GM19438 (cell line): ENCODE results near the gene SKOR1.

ENCODE experiments used
- ATAC-seq: cut with Tn5 transposase; IDR thresholded peaks from one replicate; pipeline ENCODE4 v1.9.1; 2021; ENCODE audit warnings: low read depth; ENCODE audit not compliant: unreplicated experiment

The SKOR1 gene

DNA sequence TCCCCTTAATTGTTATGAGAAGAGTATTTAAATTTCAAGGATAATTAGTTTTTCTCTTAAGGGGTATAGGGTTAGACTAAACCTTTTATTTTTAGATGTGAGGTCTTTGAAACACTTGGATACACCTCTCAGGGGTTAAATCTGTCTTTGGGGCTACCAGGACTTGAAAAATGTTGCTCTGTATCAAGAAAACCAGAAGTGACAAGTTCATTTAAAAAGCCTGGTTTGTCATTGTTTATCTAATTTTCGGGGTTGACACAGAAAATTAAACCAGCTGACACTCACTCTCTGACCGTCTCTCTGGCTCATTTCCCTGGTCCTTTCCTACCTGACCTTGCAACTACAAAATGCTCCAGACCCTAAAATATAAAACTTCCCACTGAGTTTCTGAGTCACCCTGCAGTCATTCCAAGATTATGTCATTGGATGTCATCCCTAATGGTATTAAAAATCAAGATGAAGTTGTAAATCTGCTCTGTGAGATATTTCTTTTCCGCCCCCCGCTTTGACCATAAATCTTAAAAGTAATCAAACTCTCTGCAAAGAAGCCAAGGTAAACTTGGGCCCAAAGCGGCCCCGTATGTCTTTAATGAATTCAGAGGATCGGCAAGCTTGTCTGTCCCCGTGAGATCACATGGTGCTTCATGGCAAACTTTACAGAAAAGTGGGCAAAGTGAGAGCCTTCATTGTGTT lies 32.9 kb upstream of the SKOR1 start:
- ATAC-seq: no peak

DNA sequence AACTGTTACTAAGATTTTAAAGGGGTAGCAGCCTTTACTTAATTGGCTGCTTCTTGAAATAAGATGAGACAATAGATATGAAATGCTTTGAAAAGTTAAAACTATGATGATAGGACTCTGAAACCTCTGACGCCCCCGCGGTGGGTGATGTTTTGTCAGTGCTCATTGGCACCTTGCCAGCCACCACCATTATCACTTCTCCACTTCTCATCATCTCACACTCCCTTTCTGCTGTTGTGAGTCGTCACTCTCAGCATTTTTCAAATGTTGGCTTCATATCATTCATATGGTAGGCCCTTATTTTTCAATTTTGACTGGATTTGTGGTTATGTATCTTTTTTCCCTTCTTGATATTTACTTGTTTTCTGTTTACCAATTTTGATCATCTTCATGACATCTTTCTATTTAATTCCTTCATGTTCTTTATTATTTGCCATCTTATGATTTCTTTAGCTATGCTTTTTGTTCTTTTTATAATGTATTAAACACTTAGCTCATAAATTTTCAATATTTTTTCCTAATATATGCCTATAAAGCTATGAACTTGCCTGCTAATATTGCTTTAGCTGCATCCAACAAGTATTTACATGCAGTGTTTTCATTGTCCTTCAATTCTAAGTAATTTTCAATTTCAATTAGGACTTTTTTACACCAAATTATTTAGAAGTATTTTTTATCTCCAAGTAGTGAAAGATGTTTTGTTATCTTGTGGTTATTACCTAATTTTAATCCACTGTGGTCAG lies 30.3 kb upstream of the SKOR1 start:
- no peak for ATAC-seq

DNA sequence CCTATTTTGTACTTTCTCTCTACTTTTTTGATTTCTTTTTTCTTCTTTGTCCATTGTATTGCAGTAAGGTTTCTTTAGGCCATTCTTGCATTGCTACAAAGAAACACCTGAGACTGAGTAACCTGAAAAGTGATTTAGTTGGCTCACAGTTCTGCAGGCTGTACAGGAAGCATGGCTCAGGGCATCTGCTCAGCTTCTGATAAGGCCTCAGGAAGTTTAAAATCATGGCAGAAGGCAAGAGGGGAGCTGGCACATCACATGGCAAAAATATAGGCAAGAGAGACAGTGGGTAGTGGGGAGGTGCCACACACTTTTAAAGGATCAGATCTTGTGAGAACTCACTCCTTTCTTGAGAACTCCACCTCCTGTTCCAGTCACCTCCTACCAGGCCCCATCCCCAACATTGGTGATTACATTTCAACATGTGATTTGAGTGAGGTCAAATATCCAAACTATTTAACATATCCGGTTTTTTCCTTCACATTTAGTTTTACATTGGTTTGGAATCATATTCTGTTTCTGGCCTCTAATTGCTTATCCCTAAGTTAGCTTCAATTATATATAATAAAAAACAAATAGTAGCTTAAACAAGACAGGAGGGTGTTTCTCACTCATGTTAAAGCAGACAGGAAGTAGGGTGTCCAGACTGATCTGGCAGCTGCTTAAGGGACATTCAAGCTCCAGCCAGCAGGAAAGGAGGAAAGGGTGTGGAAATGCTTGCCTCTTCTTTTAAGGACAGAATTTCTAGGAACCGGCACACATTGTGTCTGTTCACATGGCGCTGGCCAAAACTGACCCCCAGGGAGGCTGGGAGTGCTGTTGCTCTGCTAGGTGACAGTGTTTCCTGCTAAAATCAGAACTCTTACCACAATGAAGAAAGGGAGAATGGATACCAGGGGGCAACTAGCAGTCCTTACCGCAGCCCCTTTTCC lies 28.8 kb upstream of the SKOR1 start:
- no peak for ATAC-seq

DNA sequence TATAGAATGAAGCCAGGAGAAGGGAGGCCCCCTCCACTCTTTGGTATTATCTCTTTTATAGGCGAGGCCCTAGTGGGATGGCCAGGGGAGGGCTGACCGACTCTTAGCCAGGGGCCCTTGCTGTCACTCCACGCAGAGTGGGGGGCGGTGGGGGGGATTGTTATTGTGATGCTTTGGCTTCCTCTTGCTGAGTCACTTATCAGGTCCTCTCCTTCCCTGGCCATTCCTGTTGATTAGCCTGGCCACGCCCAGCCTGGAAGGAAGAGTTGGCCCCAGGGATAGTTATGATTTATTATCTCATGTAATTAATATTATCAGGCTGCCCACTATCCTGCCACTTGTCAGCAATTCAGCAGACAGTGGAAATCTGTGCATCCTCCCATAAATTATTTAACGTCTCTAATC lies 25.5 kb upstream of the SKOR1 start:
- no peak for ATAC-seq

DNA sequence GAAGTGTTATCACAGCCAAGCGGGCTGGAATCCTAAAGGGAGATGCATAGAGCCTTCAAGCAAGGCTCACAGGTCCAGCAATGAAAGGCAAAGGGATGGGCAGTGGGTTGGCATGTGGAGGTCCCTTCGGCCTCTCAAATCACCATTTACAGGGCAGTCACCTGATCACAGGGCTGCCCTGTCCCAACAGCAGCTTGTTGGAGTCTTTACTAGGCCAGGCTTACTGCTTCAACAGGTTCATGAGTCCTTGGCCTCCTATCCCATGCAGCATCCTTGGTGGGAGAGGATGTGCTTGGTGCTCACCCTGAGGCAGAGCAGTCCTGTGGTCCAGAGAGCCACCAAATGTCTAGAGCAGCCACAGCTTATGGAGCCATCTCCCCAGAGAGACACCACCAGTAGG lies 24.2 kb upstream of the SKOR1 start:
- ATAC-seq: no peak

DNA sequence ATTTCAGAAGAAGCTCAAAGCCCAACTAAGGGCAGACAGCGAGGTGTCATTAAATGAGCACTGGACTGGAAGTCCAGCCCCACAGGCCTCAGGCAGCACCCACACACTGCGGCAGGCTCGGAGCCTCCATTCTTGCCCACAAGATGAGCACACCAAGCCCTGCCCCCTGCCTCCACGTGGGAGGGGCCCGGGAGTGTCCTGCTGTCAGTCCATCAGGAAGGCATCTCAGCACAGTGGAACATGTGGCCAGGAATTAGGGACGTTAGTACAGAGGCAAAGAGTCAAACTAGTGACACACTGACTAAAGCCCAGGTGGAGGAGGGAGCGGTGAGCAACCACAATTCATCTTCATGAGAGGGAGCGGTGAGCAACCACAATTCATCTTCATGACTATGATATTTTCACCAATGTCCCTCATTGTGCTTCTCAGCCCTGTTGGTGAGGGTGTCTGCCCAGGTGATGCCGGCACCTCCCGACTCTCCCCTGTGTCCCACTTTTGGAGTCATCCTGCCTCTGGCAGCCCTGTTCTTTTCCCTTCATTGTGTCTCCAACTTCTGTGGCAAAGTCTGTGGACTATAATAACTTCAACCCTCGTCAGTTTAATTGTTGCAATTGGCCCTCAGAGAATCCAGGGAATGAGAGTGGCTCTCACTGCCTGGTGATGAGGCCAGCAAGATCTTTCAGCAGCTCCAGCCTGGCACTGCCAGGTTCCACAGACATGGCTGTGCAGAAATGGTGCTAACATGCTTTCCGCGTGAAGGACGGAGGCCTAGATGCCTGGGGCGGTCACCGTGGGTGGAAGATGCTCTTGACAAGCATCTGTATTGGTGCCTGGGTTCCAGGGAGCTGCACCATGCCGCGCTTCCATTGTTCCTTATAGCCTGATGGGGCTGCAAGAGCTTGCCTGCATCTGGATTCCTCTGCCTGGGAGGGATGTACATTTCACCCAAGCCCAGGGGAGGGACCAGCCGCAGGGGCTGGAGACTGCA lies 23.1 kb upstream of the SKOR1 start:
- no peak for ATAC-seq

DNA sequence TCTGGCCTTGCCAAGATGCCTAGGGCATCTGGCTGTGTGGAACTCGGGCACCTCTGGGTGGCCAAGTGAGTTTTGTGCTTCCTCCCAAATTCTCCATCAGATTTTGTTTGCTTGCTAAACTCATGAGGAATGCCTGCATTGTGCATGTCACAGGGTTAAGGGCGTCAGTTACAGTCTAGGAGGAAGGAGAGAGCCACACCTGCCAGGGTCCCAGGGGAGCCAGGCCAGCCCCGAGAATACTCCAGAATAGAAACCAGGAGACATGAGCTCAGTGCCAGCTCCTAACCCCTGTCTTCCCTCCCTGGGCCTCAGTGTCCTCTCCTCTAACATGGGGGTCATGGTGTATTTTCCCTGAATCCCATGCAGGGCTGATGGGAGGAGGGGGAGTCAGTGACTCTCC lies 22.0 kb upstream of the SKOR1 start:
- no peak for ATAC-seq

DNA sequence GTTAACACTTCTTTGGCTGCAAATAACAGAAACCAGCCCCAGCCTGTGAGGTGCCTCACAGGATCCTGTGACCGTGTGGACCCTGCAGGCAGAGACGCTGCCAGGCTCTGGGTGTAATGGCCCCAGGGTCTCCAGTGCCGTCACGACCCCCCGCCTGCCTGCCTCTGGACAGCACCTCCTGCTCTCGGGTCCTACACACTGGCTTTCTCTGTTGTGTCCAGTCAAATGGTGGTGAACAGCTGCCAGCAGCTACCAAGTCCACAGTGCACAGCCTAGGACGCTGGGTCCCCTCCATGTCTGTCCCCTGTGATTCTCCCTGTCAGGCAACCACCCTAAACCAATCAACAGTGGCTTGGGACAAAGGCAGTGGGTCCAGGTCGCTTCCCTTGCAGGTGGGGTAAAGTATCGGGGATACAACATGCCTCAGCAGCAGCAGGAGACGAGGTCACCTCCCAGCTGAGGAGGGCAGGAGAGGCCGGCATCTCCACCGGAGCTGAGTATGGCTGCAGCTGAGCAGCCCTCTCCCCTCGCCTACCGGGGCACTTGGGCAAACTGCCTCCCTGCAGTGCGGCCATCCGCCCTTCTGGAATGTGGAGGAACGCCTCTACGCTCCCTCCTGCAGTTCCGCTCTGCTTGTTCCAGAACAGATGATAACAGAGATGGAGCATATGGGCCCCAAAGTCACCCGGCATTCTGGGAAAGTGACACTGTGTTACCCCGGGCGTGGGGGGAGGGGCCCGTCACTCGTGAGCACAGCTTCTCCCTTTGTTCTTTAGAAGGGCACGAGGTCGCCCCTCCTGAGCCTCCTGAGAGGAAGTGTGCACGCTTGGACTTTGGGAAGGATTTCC lies 21.1 kb upstream of the SKOR1 start:
- ATAC-seq: no peak

DNA sequence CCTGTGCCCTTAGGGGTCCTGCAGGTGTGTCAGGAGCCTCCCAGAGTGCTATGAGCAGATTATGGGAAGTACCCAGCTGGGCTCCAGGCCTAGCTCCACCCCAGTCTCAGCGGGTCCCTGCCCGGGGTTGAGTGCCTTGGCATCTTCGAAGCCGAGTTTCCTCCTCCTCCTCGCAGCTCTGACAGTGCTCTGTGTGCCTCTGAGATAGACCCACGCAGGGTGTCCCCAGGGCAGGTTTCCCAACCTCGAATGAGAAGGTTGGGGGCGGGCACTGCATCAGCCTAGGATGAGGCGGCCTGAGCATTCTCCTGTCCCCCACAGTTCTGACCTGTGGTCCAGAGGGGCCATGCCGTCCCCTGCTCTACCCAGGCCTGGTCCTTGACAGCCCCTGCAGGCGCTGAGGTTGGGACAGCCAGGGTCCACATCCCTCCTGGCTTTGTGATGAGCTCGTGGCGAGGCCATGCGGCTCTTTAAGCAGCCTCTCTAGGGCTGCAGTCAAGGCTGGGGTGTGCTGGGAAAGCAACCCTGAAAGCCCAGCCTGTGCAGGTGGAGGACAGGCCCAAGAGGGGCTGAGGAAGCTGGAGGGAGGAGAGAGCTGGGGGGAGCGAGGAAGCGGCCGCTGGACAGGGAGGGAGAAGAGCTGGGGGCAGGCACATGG lies 20.2 kb upstream of the SKOR1 start:
- ATAC-seq: no peak

DNA sequence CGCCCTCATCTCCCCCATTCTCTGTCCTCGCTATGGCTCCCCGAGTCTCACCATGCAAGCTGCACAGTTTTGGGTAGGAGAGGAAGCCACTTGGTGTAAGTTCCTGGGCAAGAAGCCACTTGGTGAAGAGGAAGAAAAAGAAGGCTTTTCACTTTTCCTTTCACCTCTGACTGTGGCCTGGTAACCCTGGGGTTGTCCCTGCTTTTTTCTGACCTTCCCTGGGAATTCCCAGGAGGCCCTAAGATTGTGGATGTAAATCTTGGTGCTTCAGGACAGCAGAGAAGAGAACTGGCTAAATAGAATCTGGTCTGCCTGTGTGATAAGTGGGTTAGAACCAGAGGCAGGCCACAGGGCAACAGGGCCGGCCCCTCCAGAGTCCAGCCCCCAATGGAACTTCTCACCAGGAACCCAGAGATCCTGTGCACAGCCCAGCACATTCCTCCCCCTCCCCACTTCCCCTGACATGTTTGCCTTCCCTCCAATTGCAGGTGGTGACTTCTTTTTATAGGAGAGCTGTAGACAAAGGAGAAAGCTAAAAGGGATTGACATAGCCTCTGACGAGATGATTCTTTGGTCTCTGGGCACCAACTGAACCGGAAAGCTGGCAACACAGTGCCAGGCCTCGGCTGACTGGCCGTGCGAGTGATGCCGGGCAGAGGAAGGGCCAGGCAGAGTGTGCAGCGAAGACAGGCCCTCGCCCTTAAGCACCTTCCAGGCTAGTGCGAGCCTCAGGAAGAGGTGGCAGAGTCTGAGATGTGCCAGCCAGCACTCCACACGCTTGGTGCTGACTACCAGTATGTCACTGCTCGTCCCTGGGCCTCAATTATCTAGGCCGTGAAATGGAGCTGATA lies 19.4 kb upstream of the SKOR1 start:
- ATAC-seq: no peak

DNA sequence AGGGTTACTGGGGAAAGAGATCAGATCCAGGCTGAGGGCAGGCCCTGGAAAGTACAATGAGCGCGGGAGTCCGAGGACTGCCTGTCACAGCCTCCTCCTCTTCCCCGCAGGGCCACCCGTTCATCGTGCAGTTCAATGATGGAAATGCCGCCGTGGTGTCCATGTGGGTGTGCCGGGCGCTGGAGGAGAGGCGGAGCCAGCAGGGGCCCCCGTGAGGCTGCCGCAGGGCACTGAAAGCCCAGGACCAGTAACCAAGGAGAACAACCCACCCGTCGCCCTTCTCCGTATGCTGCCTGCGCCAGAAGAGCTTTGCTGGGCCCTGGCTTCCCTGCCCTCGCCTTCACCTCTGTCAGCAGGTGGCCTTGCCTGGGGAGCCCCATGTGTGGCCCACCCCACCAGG lies 18.8 kb upstream of the SKOR1 start:
- ATAC-seq: no peak

DNA sequence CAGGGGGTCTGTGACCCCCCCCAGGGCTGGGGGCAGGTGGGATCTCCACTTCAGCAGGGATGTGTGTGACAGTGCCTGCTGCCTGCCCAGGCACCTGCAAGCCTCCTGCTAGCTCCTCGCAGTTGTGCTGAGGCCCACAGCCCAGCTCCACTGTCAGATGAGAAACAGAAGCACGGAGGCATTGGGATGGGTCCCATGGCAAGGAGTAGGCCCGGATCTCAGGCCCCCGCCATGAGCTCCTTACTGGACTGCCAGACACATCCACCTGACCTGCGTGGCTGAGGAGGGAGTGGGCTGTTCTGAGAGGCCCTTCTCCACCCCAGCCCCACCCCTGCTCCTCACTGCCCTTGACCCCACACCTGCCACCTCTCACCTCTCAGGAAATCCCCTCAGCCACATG lies 18.2 kb upstream of the SKOR1 start:
- no peak for ATAC-seq

DNA sequence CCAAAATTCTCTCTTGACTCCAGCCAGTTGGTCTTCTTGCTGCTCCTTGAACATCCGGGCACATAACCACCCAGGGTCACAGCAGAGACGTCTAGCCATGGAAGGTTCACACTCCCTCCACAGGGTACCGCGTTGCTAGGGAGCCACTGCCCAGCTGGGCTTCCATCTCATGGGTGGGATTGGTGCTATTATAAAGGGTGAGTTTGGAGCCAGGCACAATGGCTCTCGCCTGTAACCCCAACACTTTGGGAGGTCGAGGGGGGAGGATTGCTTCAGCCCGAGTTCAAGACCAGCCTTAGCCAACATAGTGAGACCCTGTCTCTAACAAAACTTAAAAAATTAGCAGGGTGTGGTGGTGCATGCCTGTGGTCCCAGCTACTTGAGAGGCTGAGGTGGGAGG lies 17.5 kb upstream of the SKOR1 start:
- ATAC-seq: no peak

DNA sequence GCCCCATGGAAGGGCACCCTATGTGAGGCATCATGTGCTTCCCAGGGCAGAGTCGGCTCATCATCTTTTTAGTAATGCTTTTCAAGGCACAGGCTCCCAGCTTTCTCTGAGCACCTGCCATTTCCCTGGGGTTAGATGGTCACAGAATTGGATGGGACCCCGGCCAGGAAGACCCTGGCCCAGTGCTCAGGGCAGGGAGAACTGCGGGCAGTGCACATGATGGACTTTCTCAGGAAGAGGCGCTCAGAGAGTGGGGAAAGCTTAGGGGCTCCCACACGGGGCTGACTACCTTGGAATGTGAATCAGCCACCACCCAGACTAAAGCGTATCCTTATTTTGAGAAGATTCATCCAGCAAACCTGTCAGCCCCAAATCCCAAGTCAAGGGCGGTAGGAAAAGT lies 16.5 kb upstream of the SKOR1 start:
- ATAC-seq: no peak

DNA sequence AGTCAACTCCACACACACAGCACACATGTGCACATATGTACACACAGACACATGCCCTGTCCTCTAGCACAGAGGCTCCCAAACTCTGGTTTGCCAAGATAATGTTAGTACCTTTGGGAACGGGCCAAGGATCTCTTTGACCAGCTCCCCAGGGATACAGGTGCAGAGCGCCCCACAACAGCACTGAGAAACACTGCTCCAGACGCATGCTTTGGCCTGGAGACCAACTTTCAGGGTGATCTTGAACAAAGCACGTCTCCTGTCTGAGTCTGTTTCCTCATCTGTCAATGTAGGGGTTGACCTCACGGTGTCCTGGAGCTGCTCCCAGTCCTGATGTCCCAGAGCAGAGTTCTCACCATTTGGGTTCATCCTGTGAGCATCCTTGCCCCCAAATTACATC lies 15.9 kb upstream of the SKOR1 start:
- ATAC-seq: no peak

DNA sequence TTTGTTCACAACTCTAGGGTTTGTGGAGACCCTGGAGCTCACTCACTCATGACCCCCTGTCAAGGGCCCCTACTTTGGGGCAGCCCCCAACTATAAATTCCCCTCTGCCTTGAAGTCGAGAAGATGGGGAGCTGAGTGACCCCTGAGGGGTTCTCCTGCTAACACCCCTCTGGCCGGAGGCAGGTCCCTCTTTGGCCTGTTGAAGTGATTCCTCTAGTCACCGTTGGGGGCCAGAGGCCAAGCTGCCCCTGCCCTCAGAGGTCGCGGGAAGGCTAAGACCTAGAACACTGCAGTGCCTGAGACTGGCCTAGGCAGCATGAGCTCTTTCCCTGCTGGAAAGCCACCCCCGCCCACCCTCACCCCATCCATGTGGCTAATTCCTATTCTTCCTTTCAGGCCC lies 15.4 kb upstream of the SKOR1 start:
- ATAC-seq: no peak

DNA sequence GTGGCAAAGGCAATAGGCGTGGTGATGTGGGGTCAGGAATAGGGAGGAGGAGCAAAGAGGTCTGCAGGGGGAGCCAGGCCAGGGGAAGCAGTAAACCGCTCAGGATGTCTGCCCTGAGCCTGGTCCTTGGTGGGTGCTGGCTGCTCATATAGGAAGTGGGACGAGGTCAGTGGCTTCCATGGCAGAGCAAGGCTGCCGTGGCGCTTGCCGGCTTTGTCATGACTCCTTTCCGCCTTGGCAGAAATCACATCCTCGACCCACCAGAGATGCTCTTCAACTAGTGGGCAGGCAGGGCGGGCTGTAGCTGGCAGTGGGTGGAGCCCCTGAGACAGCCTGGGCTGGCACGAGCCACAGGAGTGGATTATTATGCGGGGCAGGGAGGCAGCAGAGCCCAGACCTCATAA lies 13.1 kb upstream of the SKOR1 start:
- no peak for ATAC-seq

DNA sequence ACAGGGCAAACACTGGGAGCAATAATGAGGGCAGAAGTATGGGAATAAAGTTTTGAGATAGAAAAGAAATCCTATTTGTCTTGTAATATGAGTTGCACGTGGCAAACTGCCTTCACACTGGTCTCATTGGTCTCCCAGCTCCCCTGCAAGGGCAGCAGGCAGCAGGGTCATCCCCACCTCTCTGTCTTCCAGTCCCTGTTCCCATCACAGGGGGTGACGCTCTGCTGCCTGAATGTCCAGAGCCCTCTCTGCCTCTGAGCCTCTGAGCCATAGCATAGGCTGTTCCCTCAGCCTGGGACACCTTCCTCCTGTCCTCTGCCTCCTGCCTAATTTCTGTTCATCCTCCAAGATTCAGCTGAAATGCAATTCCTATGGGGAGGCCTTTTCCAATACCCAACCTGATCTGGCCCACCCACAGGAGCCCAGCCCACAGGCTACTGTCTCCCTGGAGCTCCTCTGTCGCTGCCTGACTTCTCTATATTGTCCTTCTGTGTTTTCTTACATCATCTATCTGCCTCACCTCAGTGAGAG lies 12.1 kb upstream of the SKOR1 start:
- ATAC-seq: no peak
